Adipocyte (in vitro differentiated cells): ENCODE measurements around the gene MAD1L1.

ENCODE experiments used
- DNase-seq: peaks from one replicate; pipeline ENCODE4 v3.0.0-alpha.2; 2015; ENCODE audit warnings: low read depth
- H3K27me3 ChIP-seq: replicated peaks from 2 replicates; pipeline ENCODE4 v1.7.0; 2013; ENCODE audit warnings: mild to moderate bottlenecking, low read length, moderate library complexity; ENCODE audit not compliant: control insufficient read depth, insufficient read depth
- H3K36me3 ChIP-seq: 2 replicates; pipeline ENCODE4 v1.7.0; 2013; ENCODE audit warnings: low read length, mild to moderate bottlenecking, moderate library complexity; ENCODE audit not compliant: control insufficient read depth, insufficient read depth, severe bottlenecking
- H3K4me1 ChIP-seq: 2 replicates; pipeline ENCODE4 v1.7.0; 2013; ENCODE audit warnings: mild to moderate bottlenecking, low read length, moderate library complexity; ENCODE audit not compliant: control insufficient read depth, insufficient read depth
- H3K4me3 ChIP-seq: 2 replicates; pipeline ENCODE4 v1.7.0; 2013; ENCODE audit warnings: mild to moderate bottlenecking, low read length, moderate library complexity
- H3K9ac ChIP-seq: 2 replicates; pipeline ENCODE4 v1.7.0; 2013; ENCODE audit warnings: mild to moderate bottlenecking, low read length, moderate library complexity
- H3K9me3 ChIP-seq: 2 replicates; pipeline ENCODE4 v1.7.0; 2013; ENCODE audit warnings: mild to moderate bottlenecking, low read length, moderate library complexity; ENCODE audit not compliant: control insufficient read depth

Gene MAD1L1

DNA sequence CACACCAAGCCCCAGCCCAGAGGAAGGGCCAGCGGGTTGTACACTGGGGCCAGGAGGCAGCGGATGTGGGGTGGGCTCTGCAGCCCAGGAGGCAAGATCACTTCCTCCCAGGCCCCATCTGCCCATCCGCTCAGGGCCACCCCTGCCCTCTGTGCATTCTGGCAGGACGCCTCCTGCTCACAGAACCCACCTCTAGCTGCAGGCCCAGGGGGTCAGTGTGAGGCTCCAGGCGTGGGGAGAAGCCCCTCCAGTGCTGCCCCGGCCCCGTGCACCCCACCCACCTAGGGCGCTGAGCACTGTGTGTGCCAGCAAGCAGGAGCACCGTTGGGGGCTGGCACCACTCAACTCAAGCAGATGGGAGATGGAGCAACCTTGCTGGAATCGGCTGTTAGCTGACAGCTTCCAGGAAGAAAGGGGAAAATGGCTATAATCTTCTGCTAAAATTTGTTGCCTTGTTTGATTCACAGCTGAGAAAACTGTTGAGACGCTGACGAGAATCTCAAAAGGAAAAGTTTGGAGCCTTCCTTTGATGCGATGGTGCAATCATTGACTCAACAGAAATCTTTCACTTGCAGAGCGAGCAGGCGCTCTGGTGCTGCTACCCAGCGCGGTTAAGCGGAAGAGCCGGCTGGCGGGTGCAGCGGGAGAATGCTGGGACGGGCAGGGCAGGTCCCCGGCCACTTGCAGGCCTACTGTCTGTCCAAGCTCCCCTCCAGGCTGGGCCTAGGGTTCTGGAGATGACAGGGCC is 286.5 kb downstream of the MAD1L1 start:
- Histone ChIP-seq H3K4me1 (no peaks in the 10 kb centered on the region), H3K4me3 (no peak overlapping the region), H3K36me3 (no peaks in the 10 kb centered on the region), H3K9me3 (no peaks in the 10 kb centered on the region), H3K27me3 (no peaks in the 10 kb centered on the region), H3K9ac (no peak overlapping the region)
- DNase-seq: no peak

DNA sequence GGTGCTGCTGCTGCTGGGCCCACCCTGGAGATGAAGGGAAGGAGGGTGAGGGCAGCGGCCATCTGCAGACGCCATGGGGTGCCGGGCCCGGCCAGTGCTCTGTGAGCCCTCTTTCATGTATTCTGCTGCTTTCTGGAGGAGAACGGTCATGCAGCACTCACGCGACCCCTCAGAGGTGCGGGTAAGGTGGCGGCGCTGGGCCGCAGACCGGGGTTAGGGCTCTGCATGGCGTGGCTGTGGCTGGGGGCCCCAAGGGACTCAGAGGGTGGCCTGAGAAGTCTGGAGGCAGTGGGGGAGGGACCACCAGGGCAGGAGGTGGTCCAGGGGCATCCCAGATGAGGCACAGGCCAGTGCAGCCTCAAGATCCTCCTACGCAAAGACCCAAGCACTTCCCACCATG is 287.2 kb downstream of the MAD1L1 start:
- H3K4me3 ChIP-seq: no peak overlapping the region
- no peak for DNase-seq
- H3K4me1 ChIP-seq: no peaks in the 10 kb centered on the region
- H3K9me3 ChIP-seq: no peaks in the 10 kb centered on the region
- H3K9ac ChIP-seq: no peak overlapping the region
- H3K27me3 ChIP-seq: no peaks in the 10 kb centered on the region
- H3K36me3 ChIP-seq: no peaks in the 10 kb centered on the region

DNA sequence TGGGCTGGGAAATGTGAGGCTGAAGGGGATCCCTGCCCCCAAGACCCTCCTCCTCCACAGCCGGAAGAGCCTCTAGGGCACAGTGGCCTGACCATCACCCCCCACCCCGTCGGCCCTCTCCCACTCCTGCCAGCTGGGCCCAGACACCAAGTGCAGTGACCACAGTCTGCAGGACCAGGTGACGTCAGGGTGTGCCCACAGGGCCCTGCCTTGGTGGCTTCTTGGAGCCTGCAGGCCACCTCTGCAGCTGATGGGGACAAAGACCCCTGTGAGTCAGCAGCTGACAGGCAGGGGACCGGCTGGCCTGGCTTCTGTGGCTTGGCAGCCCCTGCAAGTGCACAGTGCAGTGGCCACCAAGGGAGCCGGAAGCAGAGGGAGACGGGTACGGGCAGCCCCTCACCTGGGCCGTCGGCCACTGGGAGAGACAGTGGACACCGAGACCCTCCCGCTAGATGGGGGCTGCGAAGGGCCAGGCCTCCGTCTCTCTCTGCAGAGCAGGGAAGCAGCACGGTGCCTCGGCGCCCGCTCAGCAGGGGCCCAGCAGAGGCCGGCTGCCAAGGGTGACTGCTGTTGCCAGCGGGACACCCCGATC is 288.0 kb downstream of the MAD1L1 start:
- no peak for DNase-seq
- Histone ChIP-seq H3K36me3 (no peaks in the 10 kb centered on the region), H3K9me3 (no peaks in the 10 kb centered on the region), H3K27me3 (no peaks in the 10 kb centered on the region), H3K9ac (no peak overlapping the region), H3K4me1 (no peaks in the 10 kb centered on the region), H3K4me3 (no peak overlapping the region)

DNA sequence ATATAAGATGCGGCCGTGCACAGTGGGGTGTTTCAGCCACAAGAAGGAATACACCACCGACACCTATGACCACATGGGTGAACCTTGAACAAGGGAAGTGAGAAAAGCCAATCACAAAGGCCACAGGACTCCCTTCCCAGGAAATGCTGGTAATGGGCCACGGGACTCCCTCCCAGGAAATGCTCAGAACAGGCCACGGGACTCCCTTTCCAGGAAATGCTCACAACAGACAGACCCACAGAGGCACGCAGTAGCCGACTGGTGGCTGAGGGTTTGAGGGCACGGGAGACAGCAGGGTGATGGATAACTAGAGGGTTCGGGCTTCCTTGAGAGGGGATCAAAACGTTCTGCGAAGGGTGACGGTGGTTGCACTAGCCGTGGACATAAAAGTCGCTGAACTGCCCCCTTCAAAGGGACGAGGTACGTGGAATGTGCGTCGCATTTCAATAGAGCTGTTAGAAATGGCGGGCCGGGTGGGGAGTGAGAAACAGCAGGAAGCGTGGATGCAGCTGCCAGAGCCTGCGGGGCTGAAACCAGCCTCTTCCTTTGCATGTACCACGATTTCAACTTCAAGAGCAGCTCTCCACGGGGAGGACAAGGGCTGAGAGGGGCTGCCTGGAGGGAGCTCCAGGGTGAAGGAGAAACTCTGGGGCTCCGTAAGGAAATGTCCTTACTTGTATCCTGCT is 288.7 kb downstream of the MAD1L1 start:
- no peaks in the 10 kb centered on the region for H3K4me1 ChIP-seq
- no peaks in the 10 kb centered on the region for H3K27me3 ChIP-seq
- H3K9me3 ChIP-seq: no peaks in the 10 kb centered on the region
- H3K36me3 ChIP-seq: no peaks in the 10 kb centered on the region
- DNase-seq: no peak
- no peak overlapping the region for H3K9ac ChIP-seq
- H3K4me3 ChIP-seq: no peak overlapping the region

DNA sequence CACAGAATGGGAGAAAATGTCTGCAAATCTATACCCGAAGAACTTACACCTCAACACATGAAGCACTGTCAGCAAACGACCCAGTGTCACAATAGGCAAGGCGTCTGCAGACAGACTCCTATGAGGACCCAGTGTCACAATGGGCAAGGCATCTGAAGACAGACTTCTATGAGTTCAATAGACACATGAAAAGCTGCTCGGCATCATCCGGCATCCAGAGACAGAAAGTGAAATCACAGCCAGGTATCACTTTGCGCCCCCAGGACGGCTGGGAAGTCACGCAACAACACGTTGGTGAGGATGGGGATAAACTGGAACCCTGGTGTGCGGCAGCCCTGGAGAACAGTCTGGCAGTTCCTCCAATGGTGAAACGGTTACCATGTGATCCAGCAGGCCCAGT is 289.4 kb downstream of the MAD1L1 start:
- DNase-seq: no peak
- no peaks in the 10 kb centered on the region for H3K27me3 ChIP-seq
- no peaks in the 10 kb centered on the region for H3K9me3 ChIP-seq
- no peaks in the 10 kb centered on the region for H3K4me1 ChIP-seq
- H3K9ac ChIP-seq: no peak overlapping the region
- H3K4me3 ChIP-seq: no peak overlapping the region
- no peaks in the 10 kb centered on the region for H3K36me3 ChIP-seq

DNA sequence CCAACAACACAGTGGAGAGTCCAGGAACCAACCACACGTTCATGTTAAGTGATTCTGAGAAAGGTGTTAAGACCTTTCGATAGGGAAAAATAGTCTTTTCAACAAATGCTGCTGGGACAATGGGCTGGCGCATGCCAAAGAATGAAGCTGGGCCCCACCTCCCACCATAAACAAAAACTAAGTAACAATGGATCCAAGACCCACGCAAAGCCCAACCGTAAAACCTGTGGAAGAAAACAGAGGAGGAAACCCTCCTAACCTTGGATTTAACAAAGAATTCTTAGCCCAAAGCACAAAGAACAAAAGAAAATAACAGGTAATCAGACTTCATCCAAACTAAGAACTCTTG is 289.8 kb downstream of the MAD1L1 start:
- no peak for DNase-seq

DNA sequence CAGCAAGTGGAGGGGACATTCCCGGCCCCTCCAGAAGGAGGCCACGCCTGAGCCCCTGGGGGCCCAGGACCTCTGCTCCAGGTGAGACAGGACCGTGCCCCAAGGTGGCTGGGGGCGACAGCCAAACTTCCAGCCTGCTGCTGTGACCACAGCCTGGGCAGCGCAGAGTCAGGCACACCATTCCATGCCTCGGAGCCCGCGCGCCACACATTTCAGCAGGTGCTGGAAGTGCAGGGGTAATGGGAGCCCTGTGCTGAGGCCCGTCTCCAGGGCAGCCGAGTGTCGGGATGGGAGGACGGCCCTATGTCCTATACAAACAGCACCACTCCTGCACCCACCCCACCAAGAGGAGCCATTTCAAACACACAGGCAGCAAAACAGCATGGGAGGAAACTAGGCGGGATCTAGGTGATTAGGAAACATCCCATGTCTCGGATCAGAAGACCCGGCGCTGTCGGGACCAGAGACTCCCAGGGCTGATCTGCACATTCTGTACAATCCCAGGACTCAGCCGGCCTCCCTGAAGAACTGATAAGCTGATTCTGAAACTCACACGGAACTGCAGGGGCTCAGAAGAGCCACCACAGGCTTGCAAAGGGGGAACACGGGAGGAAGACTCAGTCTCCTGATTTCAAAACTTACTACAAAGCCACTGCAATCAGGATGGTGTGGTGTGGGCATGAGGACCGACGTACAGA is 290.4 kb downstream of the MAD1L1 start:
- Histone ChIP-seq H3K9me3 (no peaks in the 10 kb centered on the region), H3K4me3 (no peak overlapping the region), H3K9ac (no peak overlapping the region), H3K27me3 (no peaks in the 10 kb centered on the region), H3K4me1 (no peaks in the 10 kb centered on the region), H3K36me3 (no peaks in the 10 kb centered on the region)
- no peak for DNase-seq

More for the DNA sequence above, 289.8 kb downstream of the MAD1L1 start:
- no peaks in the 10 kb centered on the region for H3K4me1 ChIP-seq
- no peaks in the 10 kb centered on the region for H3K36me3 ChIP-seq
- H3K27me3 ChIP-seq: no peaks in the 10 kb centered on the region
- no peak overlapping the region for H3K9ac ChIP-seq
- no peaks in the 10 kb centered on the region for H3K9me3 ChIP-seq
- H3K4me3 ChIP-seq: no peak overlapping the region

DNA sequence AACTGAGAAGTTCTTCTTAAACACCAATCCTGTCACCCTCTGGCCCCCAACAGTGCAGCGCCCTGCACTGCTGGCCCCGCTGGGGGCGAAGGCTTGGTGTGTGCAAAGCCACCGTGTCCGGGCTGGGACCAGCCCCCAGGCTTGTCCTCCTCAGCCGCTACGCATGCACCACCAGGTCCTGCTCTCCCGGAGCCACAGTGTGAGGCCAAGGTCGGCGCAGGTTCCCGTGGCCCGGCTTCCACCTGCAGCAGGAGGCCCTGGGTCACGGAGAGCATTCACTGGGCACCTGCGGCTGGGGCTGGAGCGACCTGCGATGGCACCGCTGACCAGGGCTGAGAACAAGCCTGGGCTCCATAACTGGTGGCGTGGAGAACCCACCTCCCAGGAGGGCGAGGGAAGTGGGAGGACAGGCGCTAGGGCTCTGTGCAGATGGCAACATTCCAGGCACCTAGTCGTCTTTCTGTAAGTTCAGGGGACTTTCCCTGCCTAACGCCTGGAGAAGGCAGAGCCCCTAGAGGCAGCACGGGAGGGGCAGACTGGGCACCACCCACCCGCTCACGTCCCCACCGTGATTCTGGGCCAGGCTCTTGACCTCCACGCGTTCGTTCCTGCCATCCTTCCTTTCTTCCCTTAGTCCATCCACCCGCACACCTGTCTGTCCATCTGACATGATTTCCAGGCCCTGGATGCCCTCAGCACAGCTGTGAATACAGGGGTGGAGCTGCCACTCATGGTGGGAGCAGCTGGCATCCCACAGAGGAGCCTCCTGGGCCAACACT is 291.1 kb downstream of the MAD1L1 start:
- H3K4me3 ChIP-seq: no peak overlapping the region
- H3K27me3 ChIP-seq: no peaks in the 10 kb centered on the region
- no peaks in the 10 kb centered on the region for H3K36me3 ChIP-seq
- no peak overlapping the region for H3K9ac ChIP-seq
- no peaks in the 10 kb centered on the region for H3K9me3 ChIP-seq
- no peaks in the 10 kb centered on the region for H3K4me1 ChIP-seq
- DNase-seq: no peak

DNA sequence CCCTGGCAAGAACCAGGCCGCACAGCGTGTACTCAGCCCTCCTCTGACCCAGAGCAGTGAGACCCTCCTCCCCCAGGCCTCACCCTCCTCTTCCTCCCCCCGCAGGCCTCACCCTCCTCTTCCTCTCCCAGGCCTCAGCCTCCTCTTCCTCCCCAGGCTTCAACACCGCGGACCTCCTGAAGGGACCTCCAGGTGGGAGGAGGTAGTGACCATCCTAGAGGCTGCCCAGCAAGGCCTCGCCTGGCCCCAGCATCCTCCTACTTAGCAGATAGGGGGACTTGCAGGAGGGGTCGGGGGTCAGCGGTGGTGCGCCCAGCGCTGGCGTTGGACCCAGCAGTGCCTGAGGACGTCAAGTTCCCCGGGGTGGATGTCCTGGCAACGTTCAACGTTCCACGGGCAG is 291.9 kb downstream of the MAD1L1 start:
- DNase-seq: no peak
- no peaks in the 10 kb centered on the region for H3K27me3 ChIP-seq
- H3K4me1 ChIP-seq: no peaks in the 10 kb centered on the region
- no peaks in the 10 kb centered on the region for H3K9me3 ChIP-seq
- no peak overlapping the region for H3K4me3 ChIP-seq
- H3K9ac ChIP-seq: no peak overlapping the region
- H3K36me3 ChIP-seq: no peaks in the 10 kb centered on the region

DNA sequence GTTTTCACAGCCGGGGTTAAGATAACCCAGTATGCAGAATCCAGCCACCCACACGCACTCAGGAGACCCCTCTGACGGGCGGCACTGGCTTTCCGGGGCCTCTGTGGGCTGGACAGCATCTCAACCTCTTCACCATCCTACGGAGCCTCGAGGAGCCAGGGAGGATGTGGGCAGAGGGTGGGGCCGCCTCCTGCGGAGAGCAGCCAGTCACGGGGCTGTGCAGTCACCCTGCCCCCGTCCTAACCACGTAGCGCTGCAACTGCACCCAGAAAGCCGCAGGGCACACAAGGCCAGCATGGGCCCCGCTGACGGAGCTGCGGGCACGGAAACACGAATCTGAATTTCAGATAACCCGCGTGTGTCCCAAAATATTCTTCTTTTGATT is 292.4 kb downstream of the MAD1L1 start:
- Histone ChIP-seq H3K4me3 (no peak overlapping the region), H3K9ac (no peak overlapping the region)

More for the DNA sequence above, 292.4 kb downstream of the MAD1L1 start:
- no peaks in the 10 kb centered on the region for H3K36me3 ChIP-seq
- no peaks in the 10 kb centered on the region for H3K27me3 ChIP-seq
- no peaks in the 10 kb centered on the region for H3K4me1 ChIP-seq
- DNase-seq: no peak
- H3K9me3 ChIP-seq: no peaks in the 10 kb centered on the region
